HG03565 (cell line): ENCODE measurements around the gene TCERG1L.
"Not testable (repeated sequence)": the region's sequence is repeated elsewhere in the genome, so short reads cannot be mapped to it uniquely, and the experiment has no call there.

ENCODE experiments used
- ATAC-seq: cut with Tn5 transposase; IDR thresholded peaks from one replicate; pipeline ENCODE4 v1.9.1; 2021; ENCODE audit warnings: mild to moderate bottlenecking, moderate library complexity; ENCODE audit not compliant: unreplicated experiment

Gene TCERG1L

GRCh38 chr10:131174211-131174565 is 137.3 kb downstream of the TCERG1L start:
- ATAC-seq, result no peak

GRCh38 chr10:131173484-131174210 is 137.9 kb downstream of the TCERG1L start:
- no peak for ATAC-seq

- no peak for ATAC-seq
Measured at GRCh38 chr10:131172433-131172832, 139.1 kb downstream of the TCERG1L start.

- ATAC-seq, result no peak
Measured at GRCh38 chr10:131169146-131169545, 142.4 kb downstream of the TCERG1L start.

- ATAC-seq, result no peak
Measured at GRCh38 chr10:131168238-131168875, 143.2 kb downstream of the TCERG1L start.

- ATAC-seq, result no peak
Measured at GRCh38 chr10:131167036-131167860, 144.3 kb downstream of the TCERG1L start.

- no peak for ATAC-seq
Measured at GRCh38 chr10:131166486-131166885, 145.0 kb downstream of the TCERG1L start.

- no peak for ATAC-seq
Measured at GRCh38 chr10:131165092-131165491, 146.4 kb downstream of the TCERG1L start.

- no peak for ATAC-seq
Measured at GRCh38 chr10:131162866-131163843, 148.4 kb downstream of the TCERG1L start.

- no peak for ATAC-seq
Measured at GRCh38 chr10:131162211-131162610, 149.3 kb downstream of the TCERG1L start.

GRCh38 chr10:131161087-131161486 is 150.4 kb downstream of the TCERG1L start:
- ATAC-seq, result no peak

GRCh38 chr10:131160219-131160875 is 151.2 kb downstream of the TCERG1L start:
- no peak for ATAC-seq

GRCh38 chr10:131159771-131160170 is 151.8 kb downstream of the TCERG1L start:
- no peak for ATAC-seq

GRCh38 chr10:131158695-131159094 is 152.8 kb downstream of the TCERG1L start:
- ATAC-seq, result no peak

GRCh38 chr10:131157899-131158298 is 153.6 kb downstream of the TCERG1L start:
- no peak for ATAC-seq

GRCh38 chr10:131155876-131156230 is 155.7 kb downstream of the TCERG1L start:
- ATAC-seq, result no peak

- ATAC-seq, result no peak
Measured at GRCh38 chr10:131155218-131155875, 156.2 kb downstream of the TCERG1L start.

GRCh38 chr10:131154306-131155025 is 157.1 kb downstream of the TCERG1L start:
- ATAC-seq, result no peak

GRCh38 chr10:131152456-131152855 is 159.1 kb downstream of the TCERG1L start:
- not testable (repeated sequence) for ATAC-seq
